Mammary epithelial cell (primary cell): Measurements from ENCODE around the gene CFAP99.

ENCODE experiments used
- EZH2 ChIP-seq: IDR thresholded peaks from 2 replicates; pipeline ENCODE4 v1.6.1; 2012; ENCODE audit warnings: low read length, inconsistent platforms, borderline replicate concordance
- TF ChIP-seq, protein P1 (sequence below), 2 donors: IDR thresholded peaks in 1 of 2; conservative IDR thresholded peaks in 1 of 2; 2 replicates each; pipeline ENCODE4 v1.5.1; 2011 to 2012; ENCODE audit warnings: inconsistent platforms in 2 of 2, low read length in 2 of 2, mild to moderate bottlenecking in 2 of 2, control low read depth in 1 of 2, low read depth in 1 of 2; ENCODE audit not compliant: insufficient read depth in 1 of 2; ENCODE audit errors: extremely low read depth in 1 of 2

DNA sequence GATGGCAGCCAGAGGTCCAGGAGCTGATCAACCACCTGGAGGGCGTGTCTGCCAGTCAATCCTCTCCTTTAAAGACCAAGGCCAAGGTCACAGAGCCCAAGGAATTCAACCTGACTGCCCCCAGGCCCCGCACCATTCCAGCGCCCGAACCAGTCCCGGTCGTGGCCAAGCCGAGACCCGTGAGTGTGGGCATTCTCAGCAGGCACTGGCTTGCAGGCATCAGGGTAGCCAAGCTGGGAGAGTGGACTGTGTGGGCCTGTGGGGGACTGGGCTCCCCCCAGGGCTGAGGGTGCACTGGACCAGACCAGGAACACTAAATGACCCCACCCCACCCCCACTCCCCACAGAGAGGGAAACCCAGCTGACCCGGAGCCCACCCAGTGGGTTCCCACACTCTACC lies 26.4 kb downstream of the CFAP99 start:
- TF ChIP-seq, protein P1, sequence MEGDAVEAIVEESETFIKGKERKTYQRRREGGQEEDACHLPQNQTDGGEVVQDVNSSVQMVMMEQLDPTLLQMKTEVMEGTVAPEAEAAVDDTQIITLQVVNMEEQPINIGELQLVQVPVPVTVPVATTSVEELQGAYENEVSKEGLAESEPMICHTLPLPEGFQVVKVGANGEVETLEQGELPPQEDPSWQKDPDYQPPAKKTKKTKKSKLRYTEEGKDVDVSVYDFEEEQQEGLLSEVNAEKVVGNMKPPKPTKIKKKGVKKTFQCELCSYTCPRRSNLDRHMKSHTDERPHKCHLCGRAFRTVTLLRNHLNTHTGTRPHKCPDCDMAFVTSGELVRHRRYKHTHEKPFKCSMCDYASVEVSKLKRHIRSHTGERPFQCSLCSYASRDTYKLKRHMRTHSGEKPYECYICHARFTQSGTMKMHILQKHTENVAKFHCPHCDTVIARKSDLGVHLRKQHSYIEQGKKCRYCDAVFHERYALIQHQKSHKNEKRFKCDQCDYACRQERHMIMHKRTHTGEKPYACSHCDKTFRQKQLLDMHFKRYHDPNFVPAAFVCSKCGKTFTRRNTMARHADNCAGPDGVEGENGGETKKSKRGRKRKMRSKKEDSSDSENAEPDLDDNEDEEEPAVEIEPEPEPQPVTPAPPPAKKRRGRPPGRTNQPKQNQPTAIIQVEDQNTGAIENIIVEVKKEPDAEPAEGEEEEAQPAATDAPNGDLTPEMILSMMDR (conservative IDR thresholded peaks at IDR 0.05 in 1 of 2, IDR thresholded peaks at IDR 0.05 in 1 of 2; ENCODE audit: extremely low read depth in 1 of 2, insufficient read depth in 1 of 2, low read depth in 1 of 2, low read length in 2 of 2), result no peak
- no peak for TF ChIP-seq EZH2
